SK-N-SH (cell line): ENCODE results near the gene ZMYND19. TPM values are rescaled to one million over a fixed set of nuclear protein-coding genes. Genes with fewer than 3 reads are reported as not detected.

ENCODE experiments used
- CTCF ChIA-PET: fragments of 300-600, 350-600 bp; formaldehyde crosslinking; extraction: SDS; loops from one replicate; lab custom pipeline; 2021; lab: Yijun Ruan, JAX
- POLR2A ChIA-PET: fragments of 350-600 bp; sonication (Branson Sonifier 250); formaldehyde crosslinking; extraction: SDS; loops from one replicate; lab custom pipeline; 2020; ENCODE audit warnings: antibody characterized with exemption, inconsistent platforms; lab: Yijun Ruan, JAX
- DNase-seq: peaks from one replicate; pipeline ENCODE4 v3.0.0; 2012
- H2AFZ ChIP-seq: fragments of 200-600 bp; sonication (generic); 2 replicates; pipeline ENCODE4 v1.8.1; 2016; ENCODE audit warnings: antibody characterized with exemption, mild to moderate bottlenecking, low read depth
- H3F3A ChIP-seq: fragments of 200-600 bp; sonication (generic); replicated peaks from 2 replicates; pipeline ENCODE3; 2016; ENCODE audit warnings: antibody characterized with exemption, mild to moderate bottlenecking; ENCODE audit not compliant: insufficient read depth
- H3K27ac ChIP-seq, 2 experiments: fragments of 200-500 bp in 1 of 2; fragments of 200-600 bp in 1 of 2; sonication (Bioruptor generic) in 1 of 2; sonication (generic), shearing (Covaris generic) in 1 of 2; 2 replicates each; pipeline versions ENCODE4 v1.5.1 to v1.6.1; 2014 to 2016; ENCODE audit warnings: low read depth in 2 of 2, inconsistent platforms in 1 of 2, low read length in 1 of 2, mild to moderate bottlenecking in 1 of 2, mixed read lengths in 1 of 2
- H3K27me3 ChIP-seq: fragments of 200-600 bp; sonication (generic), shearing (Covaris generic); 2 replicates; pipeline ENCODE4 v1.6.1; 2016; ENCODE audit warnings: mixed run types; ENCODE audit not compliant: insufficient read depth
- H3K36me3 ChIP-seq, 2 experiments: fragments of 200-500 bp in 1 of 2; fragments of 200-600 bp in 1 of 2; sonication (Bioruptor generic) in 1 of 2; sonication (generic) in 1 of 2; replicated peaks in 1 of 2; 2 replicates each; pipeline versions ENCODE3 to v1.5.1; 2014 to 2016; ENCODE audit warnings: low read length in 1 of 2, mild to moderate bottlenecking in 1 of 2; ENCODE audit not compliant: insufficient read depth in 2 of 2, control insufficient read depth in 1 of 2
- H3K4me1 ChIP-seq, 2 experiments: fragments of 200-500 bp in 1 of 2; fragments of 200-600 bp in 1 of 2; sonication (Bioruptor generic) in 1 of 2; sonication (generic), shearing (Covaris generic) in 1 of 2; 2 replicates each; pipeline versions ENCODE4 v1.5.1 to v1.6.1; 2014 to 2016; ENCODE audit warnings: low read depth in 1 of 2, low read length in 1 of 2, mixed run types in 1 of 2; ENCODE audit not compliant: insufficient read depth in 2 of 2, control insufficient read depth in 1 of 2
- H3K4me2 ChIP-seq: fragments of 200-600 bp; sonication (generic), shearing (Covaris generic); 2 replicates; pipeline ENCODE4 v1.6.1; 2017; ENCODE audit warnings: mixed run types
- H3K4me3 ChIP-seq, 2 experiments: fragments of 200-500 bp in 1 of 2; fragments of 200-600 bp in 1 of 2; sonication (Bioruptor generic) in 1 of 2; sonication (generic), shearing (Covaris generic) in 1 of 2; 2 replicates each; pipeline versions ENCODE4 v1.5.1 to v1.8.1; 2014 to 2016; ENCODE audit warnings: low read depth in 2 of 2, inconsistent platforms in 1 of 2, low read length in 1 of 2, mild to moderate bottlenecking in 1 of 2, mixed read lengths in 1 of 2, moderate library complexity in 1 of 2
- H3K79me2 ChIP-seq: fragments of 200-600 bp; sonication (generic); 2 replicates; pipeline ENCODE4 v1.8.1; 2017; ENCODE audit warnings: mild to moderate bottlenecking; ENCODE audit not compliant: insufficient read depth
- H3K9ac ChIP-seq: fragments of 200-600 bp; sonication (generic); 2 replicates; pipeline ENCODE4 v1.6.1; 2017; ENCODE audit warnings: mixed run types
- H3K9me2 ChIP-seq: fragments of 200-600 bp; sonication (generic); 2 replicates; pipeline ENCODE4 v1.6.1; 2017; ENCODE audit warnings: mixed run types
- H3K9me3 ChIP-seq: fragments of 200-600 bp; sonication (generic); 2 replicates; pipeline ENCODE4 v1.6.1; 2017; ENCODE audit warnings: mixed run types, mild to moderate bottlenecking, moderate library complexity
- H4K20me1 ChIP-seq: fragments of 200-600 bp; sonication (generic); 2 replicates; pipeline ENCODE4 v1.6.1; 2017; ENCODE audit warnings: mild to moderate bottlenecking, mixed run types; ENCODE audit not compliant: insufficient read depth
- EP300 ChIP-seq, 2 experiments: IDR thresholded peaks; 2 replicates each; pipeline versions ENCODE4 v1.4.0 to v1.6.1; 2012; ENCODE audit warnings: borderline replicate concordance in 1 of 2, low read depth in 1 of 2, low read length in 1 of 2
- FOSL2 ChIP-seq: IDR thresholded peaks from 2 replicates; pipeline ENCODE4 v1.4.0; 2012; ENCODE audit warnings: low read depth, mild to moderate bottlenecking, moderate library complexity, borderline replicate concordance
- FOXJ3 ChIP-seq: sonication (generic); formaldehyde crosslinking; IDR thresholded peaks from 2 replicates; pipeline ENCODE4 v1.5.1; 2020; ENCODE audit warnings: mild to moderate bottlenecking, missing genetic modification reagents
- GABPA ChIP-seq: IDR thresholded peaks from 2 replicates; pipeline ENCODE4 v1.4.0; 2012; ENCODE audit warnings: low read depth, mild to moderate bottlenecking
- GATA2 ChIP-seq: sonication (generic); formaldehyde crosslinking; IDR thresholded peaks from 2 replicates; pipeline ENCODE4 v1.5.0; 2020; ENCODE audit warnings: mild to moderate bottlenecking, missing genetic modification reagents
- IRF3 ChIP-seq: fragments of 150-350 bp; IDR thresholded peaks from 2 replicates; pipeline ENCODE4 v1.6.1; 2016; ENCODE audit warnings: mild to moderate bottlenecking, low read depth, low read length
- JUND ChIP-seq: IDR thresholded peaks from 2 replicates; pipeline ENCODE4 v1.4.0; 2012
- MEF2A ChIP-seq: IDR thresholded peaks from 2 replicates; pipeline ENCODE4 v1.4.0; 2012; ENCODE audit warnings: low read depth, borderline replicate concordance
- MXI1 ChIP-seq: IDR thresholded peaks from 2 replicates; pipeline ENCODE4 v1.6.1; 2012; ENCODE audit warnings: mild to moderate bottlenecking, low read depth, low read length, improper control_type of control experiment
- NFIC ChIP-seq: IDR thresholded peaks from 2 replicates; pipeline ENCODE4 v1.4.0; 2012; ENCODE audit warnings: borderline replicate concordance
- NRF1 ChIP-seq: IDR thresholded peaks from 2 replicates; pipeline ENCODE4 v1.6.1; 2012; ENCODE audit warnings: low read depth, mild to moderate bottlenecking, low read length
- PBX3 ChIP-seq: IDR thresholded peaks from 2 replicates; pipeline ENCODE4; 2012
- POLR2AphosphoS5 ChIP-seq: IDR thresholded peaks from 2 replicates; pipeline ENCODE4 v1.6.1; 2012; ENCODE audit warnings: low read depth, low read length
- RAD21 ChIP-seq: IDR thresholded peaks from 2 replicates; pipeline ENCODE4 v1.6.1; 2012; ENCODE audit warnings: mild to moderate bottlenecking, low read length
- RCOR1 ChIP-seq: fragments of 150-350 bp; IDR thresholded peaks from 2 replicates; pipeline ENCODE4 v1.6.1; 2017; ENCODE audit warnings: antibody characterized with exemption, low read length
- RFX5 ChIP-seq: IDR thresholded peaks from 2 replicates; pipeline ENCODE4 v1.6.1; 2012; ENCODE audit warnings: mild to moderate bottlenecking, improper control_type of control experiment, low read length
- SIN3A ChIP-seq: IDR thresholded peaks from 2 replicates; pipeline ENCODE4 v1.6.1; 2012; ENCODE audit warnings: low read depth, mild to moderate bottlenecking, low read length, moderate library complexity, borderline replicate concordance
- SMC3 ChIP-seq: IDR thresholded peaks from 2 replicates; pipeline ENCODE4 v1.6.1; 2012; ENCODE audit warnings: low read depth, low read length, improper control_type of control experiment
- TAF1 ChIP-seq: IDR thresholded peaks from 2 replicates; pipeline ENCODE4 v1.6.1; 2012; ENCODE audit warnings: low read depth, mild to moderate bottlenecking, low read length, moderate library complexity, borderline replicate concordance
- YY1 ChIP-seq: IDR thresholded peaks from 2 replicates; pipeline ENCODE4 v1.4.0; 2012; ENCODE audit warnings: low read depth, mild to moderate bottlenecking
- ZBTB33 ChIP-seq: IDR thresholded peaks from 2 replicates; pipeline ENCODE4 v1.4.0; 2012; ENCODE audit warnings: low read depth, borderline replicate concordance
- WGBS: methylation state at CpG from one replicate; pipeline ENCODE4 v1.1.6; 2017; ENCODE audit warnings: low lambda C conversion rate; 5-methylcytosine and 5-hydroxymethylcytosine counted together
- polyA plus RNA-seq, 3 experiments: library from polyadenylated mRNA; depleted of rRNA; stranded (reverse); fragments of >200 nt; gene quantifications; 2 replicates each; pipeline ENCODE4 v1.2.3, GENCODE V29; 2012
- TF ChIP-seq, protein P1 (sequence below): fragments of 200-600 bp; sonication (generic); IDR thresholded peaks from 2 replicates; pipeline ENCODE4 v1.6.1; 2017; ENCODE audit warnings: antibody characterized with exemption, mild to moderate bottlenecking, moderate library complexity

ZMYND19 gene
- polyA plus RNA-seq, 1 of the 3 experiments (the other 2 are of a cell fraction) = 43.1 TPM

GRCh38 chr9:137613738-137614523 lies 23.6 kb upstream of the ZMYND19 start:
- Histone ChIP-seq H3K9me3 (no peaks in the 10 kb centered on the region), H2AFZ (no peak overlapping the region), H3K9me2 (no peaks in the 10 kb centered on the region), H3K27me3 (no peaks in the 10 kb centered on the region), H4K20me1 (no peaks in the 10 kb centered on the region), H3K36me3 (peaks cover 3 to 24% of the 10 kb centered on the region in 2 experiments), H3K79me2 (peaks cover 63% of the 10 kb centered on the region), H3K4me2 (no peak overlapping the region), H3K27ac (no peak overlapping the region), H3F3A (peaks cover 8% of the 10 kb centered on the region), H3K4me1 (peaks cover 18% of the 10 kb centered on the region in 2 experiments; a peak in 3 of 4 replicates), H3K4me3 (no peak overlapping the region), H3K9ac (no peak overlapping the region)
- DNase-seq = no peak
- ChIA-PET CTCF (interaction anchor here (1.3 kb wide), 1 partner anchor 62 kb away, joined by 3 read pairs; the partner anchor contains the start of gene MRPL41), POLR2A (no interaction called here)
- 94% methylated on average over 17 of the region's 27 CpGs for WGBS
- TF ChIP-seq RFX5 (no peak), GATA2 (no peak), POLR2AphosphoS5 (0 out of 2 replicates have a peak, but pooled peaks have one; percentile 4), JUND (no peak), NRF1 (no peak)

- peaks cover 3 to 24% of the 10 kb centered on the region in 2 experiments for H3K36me3 ChIP-seq
- H4K20me1 ChIP-seq = no peaks in the 10 kb centered on the region
- H3K4me1 ChIP-seq = peaks cover 18% of the 10 kb centered on the region in 2 experiments; a peak in 3 of 4 replicates
- peaks cover 67% of the 10 kb centered on the region for H3K79me2 ChIP-seq
- no peaks in the 10 kb centered on the region for H3K27me3 ChIP-seq
- H3K9ac ChIP-seq = peak overlapping the region; percentile 49; the same call in 1 of the 2 replicates
- DNase-seq = no peak
- POLR2A ChIA-PET = no interaction called here
- no peak overlapping the region for H2AFZ ChIP-seq
- peak overlapping the region in 1 of 2 experiments; percentile 60; a peak in 1 of 4 replicates for H3K27ac ChIP-seq
- no peak overlapping the region for H3K4me2 ChIP-seq
- TF ChIP-seq RCOR1 (no peak), MEF2A (no peak), MXI1 (no peak), SMC3 (no peak), GATA2 (no peak), ZBTB33 (no peak), SIN3A (no peak), EP300 (IDR thresholded peaks at IDR 0.05; ENCODE audit: borderline replicate concordance in 1 of 2, low read depth in 1 of 2, low read length in 1 of 2) (no peak), FOSL2 (no peak), POLR2AphosphoS5 (no peak), TAF1 (no peak), YY1 (no peak), RAD21 (no peak), IRF3 (no peak), FOXJ3 (no peak), GABPA (no peak), PBX3 (no peak), NFIC (no peak)
- TF ChIP-seq, protein P1, sequence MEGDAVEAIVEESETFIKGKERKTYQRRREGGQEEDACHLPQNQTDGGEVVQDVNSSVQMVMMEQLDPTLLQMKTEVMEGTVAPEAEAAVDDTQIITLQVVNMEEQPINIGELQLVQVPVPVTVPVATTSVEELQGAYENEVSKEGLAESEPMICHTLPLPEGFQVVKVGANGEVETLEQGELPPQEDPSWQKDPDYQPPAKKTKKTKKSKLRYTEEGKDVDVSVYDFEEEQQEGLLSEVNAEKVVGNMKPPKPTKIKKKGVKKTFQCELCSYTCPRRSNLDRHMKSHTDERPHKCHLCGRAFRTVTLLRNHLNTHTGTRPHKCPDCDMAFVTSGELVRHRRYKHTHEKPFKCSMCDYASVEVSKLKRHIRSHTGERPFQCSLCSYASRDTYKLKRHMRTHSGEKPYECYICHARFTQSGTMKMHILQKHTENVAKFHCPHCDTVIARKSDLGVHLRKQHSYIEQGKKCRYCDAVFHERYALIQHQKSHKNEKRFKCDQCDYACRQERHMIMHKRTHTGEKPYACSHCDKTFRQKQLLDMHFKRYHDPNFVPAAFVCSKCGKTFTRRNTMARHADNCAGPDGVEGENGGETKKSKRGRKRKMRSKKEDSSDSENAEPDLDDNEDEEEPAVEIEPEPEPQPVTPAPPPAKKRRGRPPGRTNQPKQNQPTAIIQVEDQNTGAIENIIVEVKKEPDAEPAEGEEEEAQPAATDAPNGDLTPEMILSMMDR = no peak
- H3K4me3 ChIP-seq = no peak overlapping the region
- H3K9me3 ChIP-seq = no peaks in the 10 kb centered on the region
- CTCF ChIA-PET = interaction anchor here (1.3 kb wide), 1 partner anchor 61 kb away, joined by 3 read pairs; the partner anchor contains the start of gene MRPL41
- peaks cover 8% of the 10 kb centered on the region for H3F3A ChIP-seq
- 97% methylated on average over 3 of the region's 5 CpGs for WGBS
- no peaks in the 10 kb centered on the region for H3K9me2 ChIP-seq
These were observed 22.9 kb upstream of the ZMYND19 start for GRCh38 chr9:137613259-137613658.
